Psoas muscle (tissue), 8 donors: ENCODE measurements around the gene PSMD12. TPM values are rescaled to one million over a fixed set of nuclear protein-coding genes. Genes with fewer than 3 reads are reported as not detected.
"Not testable (repeated sequence)": the region's sequence is repeated elsewhere in the genome, so short reads cannot be mapped to it uniquely, and the experiment has no call there.

Experiments
- ATAC-seq, 4 donors: fragments of 200-7000 bp; cut with Tn5 transposase; one replicate each; pipeline ENCODE4 v1.9.1; 2020; ENCODE audit warnings: moderate library complexity in 3 of 4, mild to moderate bottlenecking in 2 of 4
- DNase-seq, 2 donors: peaks; one replicate each; pipeline ENCODE4 v3.0.0-alpha.2; 2020
- H3K27ac ChIP-seq: fragments of 200-600 bp; one replicate; pipeline ENCODE4 v1.8.0; 2022
- H3K27me3 ChIP-seq, 3 donors: fragments of 200-600 bp in 1 of 3; one replicate each; pipeline versions ENCODE4 v1.6.1 to v1.8.0; 2013 to 2022; ENCODE audit warnings: low read length in 2 of 3, mild to moderate bottlenecking in 2 of 3, moderate library complexity in 1 of 3; ENCODE audit not compliant: insufficient read depth in 3 of 3
- H3K36me3 ChIP-seq, 2 donors: fragments of 200-600 bp in 1 of 2; one replicate each; pipeline versions ENCODE4 v1.6.1 to v1.8.0; 2013 to 2022; ENCODE audit warnings: low read depth in 1 of 2, mild to moderate bottlenecking in 1 of 2, moderate library complexity in 1 of 2; ENCODE audit not compliant: insufficient read depth in 1 of 2
- H3K4me1 ChIP-seq: fragments of 200-600 bp; one replicate; pipeline ENCODE4 v1.8.0; 2022
- H3K4me3 ChIP-seq: fragments of 200-600 bp; one replicate; pipeline ENCODE4 v1.8.0; 2022; ENCODE audit warnings: mild to moderate bottlenecking
- H3K9me3 ChIP-seq: fragments of 200-600 bp; one replicate; pipeline ENCODE4 v1.8.0; 2022
- CTCF ChIP-seq: fragments of 200-600 bp; IDR thresholded peaks from one replicate; pipeline ENCODE4 v1.8.0; 2022; ENCODE audit warnings: antibody characterized with exemption
- WGBS, 3 donors: extraction: QIAGEN DNeasy Blood & Tissue Kit; methylation state at CpG; one replicate each; pipeline versions ENCODE4 v1.1.6 to v1.1.7; 2013; 5-methylcytosine and 5-hydroxymethylcytosine counted together
- intact Hi-C, 2 donors: fragments of 100-400 bp; cut with DNase I; formaldehyde crosslinking; loops; one replicate each; pipeline versions ENCODE4 v1.11.0 to v1.14.2; 2022
- polyA plus RNA-seq, 3 donors: library from polyadenylated mRNA; stranded (reverse); fragments of 200-250 nt; gene quantifications; one replicate each; pipeline ENCODE4 v1.2.3, GENCODE V29; 2013
- total RNA-seq, 4 donors: library from RNA; stranded (reverse); fragmentation: NEBNext Ultra II Directional in 2 of 4; extraction: Animal tissue kit (Norgen Biotek cat#: 25700) in 2 of 4; gene quantifications; one replicate each; pipeline versions ENCODE4 v1.2.1 to v1.2.4, GENCODE V29; 2021 to 2023
- donor health status: healthy with polysubstance abuse.
- donor health status: DM: no; HTN: no; CAD: no; lungs with moderate emphysema.
- donor health status: Bipolar disorder and iron deficiency.
- donor health status: healthy.
- donor health status: DM: yes; HTN: yes; CAD: no.
- donor health status: DM: no; HTN: no; CAD: no.
- donor health status: DM: no; HTN: no; CAD: no.
- donor health status: DM: yes; HTN: yes; CAD: no.

PSMD12 gene
- total and polyA plus RNA-seq, 7 donors: 66.6 to 281 (median 121) TPM

- no peaks in the 10 kb centered on the region for H3K27me3 ChIP-seq
- no peak for DNase-seq
- no peaks in the 10 kb centered on the region for H3K4me1 ChIP-seq
Observed at GRCh38 chr17:67390646-67391361, 24.4 kb upstream of the PSMD12 start.

GRCh38 chr17:67390006-67390645, 23.7 kb upstream of the PSMD12 start:
- 51 to 73% (median 62%) methylated on average over 6 of the region's 6 CpGs for WGBS, 3 donors
- Histone ChIP-seq H3K4me3 (no peak overlapping the region), H3K9me3 (no peaks in the 10 kb centered on the region), H3K27ac (no peak overlapping the region), H3K27me3 (no peaks in the 10 kb centered on the region), H3K4me1 (no peaks in the 10 kb centered on the region), H3K36me3 (peaks cover 0 to 1% of the 10 kb centered on the region in 2 donors)
- ATAC-seq: no peak
- TF ChIP-seq CTCF: no peak
- intact Hi-C loops: no loop called here
- DNase-seq: no peak

More at GRCh38 chr17:67390646-67391361, 24.4 kb upstream of the PSMD12 start:
- Histone ChIP-seq H3K36me3 (peaks cover 0 to 2% of the 10 kb centered on the region in 2 donors), H3K4me3 (no peak overlapping the region), H3K9me3 (no peaks in the 10 kb centered on the region), H3K27ac (no peak overlapping the region)
- intact Hi-C loops: no loop called here
- WGBS, 3 donors: 51 to 58% (median 56%) methylated on average over 9 of the region's 9 CpGs
- no peak for TF ChIP-seq CTCF
- ATAC-seq: peak in 3 of 4 donors; percentile 30 to 50 (median 47)

GRCh38 chr17:67388986-67389385, 22.6 kb upstream of the PSMD12 start:
- H3K4me3 ChIP-seq: no peak overlapping the region
- no peak overlapping the region for H3K27ac ChIP-seq
- no peaks in the 10 kb centered on the region for H3K9me3 ChIP-seq
- H3K36me3 ChIP-seq: no peaks in the 10 kb centered on the region
- TF ChIP-seq CTCF: no peak
- intact Hi-C loops: no loop called here
- H3K27me3 ChIP-seq: no peaks in the 10 kb centered on the region
- DNase-seq (no peak), ATAC-seq (no peak)
- no peaks in the 10 kb centered on the region for H3K4me1 ChIP-seq
- WGBS, 3 donors: 68 to 83% (median 75%) methylated on average over 4 of the region's 4 CpGs

- ATAC-seq, H3K4me1 ChIP-seq, intact Hi-C loops, DNase-seq, H3K9me3 ChIP-seq, H3K4me3 ChIP-seq, H3K27me3 ChIP-seq, H3K27ac ChIP-seq, H3K36me3 ChIP-seq: not testable (repeated sequence)
- 92 to 95% (median 94%) methylated on average over 10 of the region's 10 CpGs for WGBS, 3 donors
Observed at GRCh38 chr17:67388536-67388935, 22.2 kb upstream of the PSMD12 start.

GRCh38 chr17:67386965-67387551, 20.7 kb upstream of the PSMD12 start:
- ATAC-seq: no peak
- no peaks in the 10 kb centered on the region for H3K27me3 ChIP-seq
- no peaks in the 10 kb centered on the region for H3K36me3 ChIP-seq
- H3K9me3 ChIP-seq: no peaks in the 10 kb centered on the region
- H3K27ac ChIP-seq: no peak overlapping the region
- intact Hi-C loops: no loop called here
- 65 to 71% (median 65%) methylated on average over 16 of the region's 16 CpGs for WGBS, 3 donors
- H3K4me1 ChIP-seq: no peaks in the 10 kb centered on the region
- peak in 1 of 2 donors; percentile 65 for DNase-seq
- no peak overlapping the region for H3K4me3 ChIP-seq
- peak; percentile 43 for TF ChIP-seq CTCF
